Endodermal cell (in vitro differentiated cells): ENCODE results near the gene MLKL. TPM values are rescaled to one million over a fixed set of nuclear protein-coding genes. Genes with fewer than 3 reads are reported as not detected.

Source experiments
- DNase-seq: peaks from one replicate; pipeline ENCODE4 v3.0.0-alpha.2; 2017
- H3K27ac ChIP-seq: 2 replicates; pipeline ENCODE4 v1.5.1; 2013; ENCODE audit warnings: mild to moderate bottlenecking, low read depth, low read length, moderate library complexity
- H3K27me3 ChIP-seq: 2 replicates; pipeline ENCODE4 v1.6.1; 2013; ENCODE audit warnings: mild to moderate bottlenecking, low read length, moderate library complexity; ENCODE audit not compliant: insufficient read depth, control insufficient read depth, poor library complexity, severe bottlenecking
- H3K36me3 ChIP-seq: 2 replicates; pipeline ENCODE4 v1.7.0; 2013; ENCODE audit warnings: mild to moderate bottlenecking, low read length, moderate library complexity; ENCODE audit not compliant: control insufficient read depth, insufficient read depth
- H3K4me1 ChIP-seq: one replicate; pipeline ENCODE4 v1.7.0; 2013; ENCODE audit warnings: low read length; ENCODE audit not compliant: control insufficient read depth, insufficient read depth
- H3K4me3 ChIP-seq: 2 replicates; pipeline ENCODE4 v1.5.1; 2013; ENCODE audit warnings: mild to moderate bottlenecking, low read length, moderate library complexity
- H3K9ac ChIP-seq: 2 replicates; pipeline ENCODE4 v1.6.1; 2013; ENCODE audit warnings: mild to moderate bottlenecking, low read length, moderate library complexity; ENCODE audit not compliant: poor library complexity, severe bottlenecking; ENCODE audit errors: extremely low read depth
- H3K9me3 ChIP-seq: 2 replicates; pipeline ENCODE4 v1.6.1; 2013; ENCODE audit warnings: mild to moderate bottlenecking, low read length, moderate library complexity; ENCODE audit not compliant: control insufficient read depth
- H3K27ac Mint-ChIP-seq: 2 replicates; pipeline ENCODE4 v1.8.0; 2020; ENCODE audit warnings: mixed read lengths
- H3K27me3 Mint-ChIP-seq: 2 replicates; pipeline ENCODE4 v1.8.0; 2021; ENCODE audit warnings: mild to moderate bottlenecking, mixed read lengths; ENCODE audit not compliant: insufficient read depth
- H3K36me3 Mint-ChIP-seq: 2 replicates; pipeline ENCODE4 v1.8.0; 2020; ENCODE audit warnings: low read depth, mixed read lengths
- H3K4me1 Mint-ChIP-seq: 2 replicates; pipeline ENCODE4 v1.8.0; 2020; ENCODE audit warnings: mixed read lengths
- H3K4me3 Mint-ChIP-seq: 2 replicates; pipeline ENCODE4 v1.8.0; 2020; ENCODE audit warnings: mild to moderate bottlenecking, moderate library complexity, mixed read lengths
- H3K9me3 Mint-ChIP-seq: 2 replicates; pipeline ENCODE4 v1.8.0; 2020; ENCODE audit warnings: mild to moderate bottlenecking, mixed read lengths
- CTCF ChIP-seq: fragments of 200-600 bp; sonication (generic); conservative IDR thresholded peaks from 2 replicates; pipeline ENCODE4 v1.5.0; 2021; ENCODE audit warnings: antibody characterized with exemption, mild to moderate bottlenecking
- WGBS, 2 experiments: methylation state at CpG; one replicate each; pipeline versions ENCODE4 v1.1.5 to v1.1.7; 2013; ENCODE audit warnings: missing lambda C conversion rate in 2 of 2, mixed read lengths in 1 of 2; ENCODE audit not compliant: insufficient coverage in 1 of 2, insufficient read length in 1 of 2; 5-methylcytosine and 5-hydroxymethylcytosine counted together
- total RNA-seq, 2 donors: library from RNA; stranded (reverse); fragmentation: NEBNext Ultra II Directional in 1 of 2; extraction: Animal tissue kit (Norgen Biotek cat#: 25700) in 1 of 2; gene quantifications; 2 replicates in 1 of 2; 3 replicates in 1 of 2; pipeline ENCODE4 v1.2.1, GENCODE V29; 2021

The MLKL gene
- total RNA-seq, 2 donors from 2014 or later: 0.22 to 1.3 TPM

GRCh38 chr16:74623214-74623838 is 77.3 kb downstream of the MLKL start:
- Mint-ChIP-seq H3K27ac (peak overlapping the region; percentile 40), H3K9me3 (no peaks in the 10 kb centered on the region), H3K4me1 (no peaks in the 10 kb centered on the region), H3K27me3 (no peaks in the 10 kb centered on the region), H3K36me3 (peaks cover 75% of the 10 kb centered on the region), H3K4me3 (no peak overlapping the region)
- Histone ChIP-seq H3K9me3 (no peaks in the 10 kb centered on the region), H3K4me1 (no peaks in the 10 kb centered on the region), H3K36me3 (peaks cover 84% of the 10 kb centered on the region), H3K9ac (no peak overlapping the region), H3K27ac (no peak overlapping the region), H3K27me3 (no peaks in the 10 kb centered on the region), H3K4me3 (no peak overlapping the region)
- WGBS, 2 experiments: 71 to 80% methylated on average over 4 of the region's 4 CpGs
- TF ChIP-seq CTCF: peak; percentile 79
- DNase-seq: no peak

- H3K27ac ChIP-seq: no peak overlapping the region
- no peaks in the 10 kb centered on the region for H3K9me3 ChIP-seq
- Mint-ChIP-seq H3K27ac (no peak overlapping the region), H3K36me3 (peaks cover 69% of the 10 kb centered on the region), H3K9me3 (no peaks in the 10 kb centered on the region), H3K4me3 (no peak overlapping the region), H3K27me3 (no peaks in the 10 kb centered on the region), H3K4me1 (no peaks in the 10 kb centered on the region)
- no peak overlapping the region for H3K9ac ChIP-seq
- no peak overlapping the region for H3K4me3 ChIP-seq
- TF ChIP-seq CTCF: no peak
- WGBS, 2 experiments: 78 to 87% methylated on average over 1 to 4 of the region's 4 CpGs
- no peak for DNase-seq
- H3K27me3 ChIP-seq: no peaks in the 10 kb centered on the region
- peaks cover 71% of the 10 kb centered on the region for H3K36me3 ChIP-seq
- no peaks in the 10 kb centered on the region for H3K4me1 ChIP-seq
These were observed 78.7 kb downstream of the MLKL start for GRCh38 chr16:74622005-74622404.

Other genes with a start within 250 kb of the MLKL start
- 100 to 1,000 TPM; 120 to 136 TPM for gene GLG1, start 93.7 kb downstream of the MLKL start, total RNA-seq
- 10 to 100 TPM; 81.7 to 97.7 TPM for gene RFWD3, start 34.0 kb downstream of the MLKL start, total RNA-seq
- gene FA2H, start 74.0 kb upstream of the MLKL start, total RNA-seq: 1 to 10 TPM; 2.1 to 2.4 TPM